Measurements from ENCODE around the gene NEMP1. TPM values are rescaled to one million over a fixed set of nuclear protein-coding genes. Genes with fewer than 3 reads are reported as not detected.

NEMP1 gene
- total and polyA plus RNA-seq, 12 donors: 1.1 to 6.3 (median 3.6) TPM

GRCh38 chr12:57037264-57037663 lies 41.3 kb downstream of the NEMP1 start:
- Histone ChIP-seq H3K27me3 (peaks cover 0 to 4% (median 0%) of the 10 kb centered on the region in 7 donors), H3K9me3 (no peaks in the 10 kb centered on the region), H3K36me3 (no peaks in the 10 kb centered on the region), H3K27ac (no peak overlapping the region), H3K4me1 (peaks cover 0 to 4% (median 0%) of the 10 kb centered on the region in 9 donors), H3K4me3 (no peak overlapping the region)
- no peak for TF ChIP-seq CTCF (IDR thresholded peaks at IDR 0.05)
- DNase-seq (no peak), ATAC-seq (no peak)
- 64 to 65% methylated on average over 3 of the region's 3 CpGs for WGBS, 2 donors
- intact Hi-C loops (cut with DNase I): no loop called here

- H3K36me3 ChIP-seq: no peaks in the 10 kb centered on the region
- 93% methylated on average over 3 of the region's 3 CpGs for WGBS, 2 donors
- no peak for TF ChIP-seq CTCF (IDR thresholded peaks at IDR 0.05)
- ATAC-seq (no peak), DNase-seq (no peak)
- no peak overlapping the region for H3K27ac ChIP-seq
- no peak overlapping the region for H3K4me3 ChIP-seq
- no peaks in the 10 kb centered on the region for H3K9me3 ChIP-seq
- H3K4me1 ChIP-seq: peaks cover 0 to 5% (median 0%) of the 10 kb centered on the region in 9 donors
- intact Hi-C loops (cut with DNase I): no loop called here
- peaks cover 0 to 4% (median 0%) of the 10 kb centered on the region in 7 donors for H3K27me3 ChIP-seq
Measured at GRCh38 chr12:57033431-57033830, 45.2 kb downstream of the NEMP1 start.

GRCh38 chr12:57031789-57032188 lies 46.8 kb downstream of the NEMP1 start:
- Histone ChIP-seq H3K4me3 (no peak overlapping the region), H3K4me1 (peaks cover 0 to 5% (median 0%) of the 10 kb centered on the region in 9 donors), H3K36me3 (no peaks in the 10 kb centered on the region), H3K27ac (no peak overlapping the region), H3K27me3 (peaks cover 0 to 7% (median 3%) of the 10 kb centered on the region in 7 donors), H3K9me3 (no peaks in the 10 kb centered on the region)
- TF ChIP-seq CTCF (IDR thresholded peaks at IDR 0.05): no peak
- WGBS, 2 donors: 82 to 87% methylated on average over 7 of the region's 7 CpGs
- intact Hi-C loops (cut with DNase I): no loop called here
- ATAC-seq (no peak), DNase-seq (no peak)

GRCh38 chr12:57031138-57031725 lies 47.4 kb downstream of the NEMP1 start:
- intact Hi-C loops (cut with DNase I): no loop called here
- ATAC-seq: no peak
- Histone ChIP-seq H3K27ac (no peak overlapping the region), H3K27me3 (peaks cover 0 to 7% (median 3%) of the 10 kb centered on the region in 7 donors), H3K9me3 (no peaks in the 10 kb centered on the region), H3K36me3 (no peaks in the 10 kb centered on the region), H3K4me3 (no peak overlapping the region), H3K4me1 (peaks cover 0 to 5% (median 0%) of the 10 kb centered on the region in 9 donors)
- WGBS, 2 donors: 46 to 47% methylated on average over 2 of the region's 2 CpGs
- TF ChIP-seq CTCF (IDR thresholded peaks at IDR 0.05): no peak
- no peak for DNase-seq
